ENCODE measurements around the gene SPSB4.

SPSB4 gene

GRCh38 chr3:141167681-141168080 is 116.5 kb downstream of the SPSB4 start:
- DNase-seq, result no peak

GRCh38 chr3:141170678-141171295 is 119.6 kb downstream of the SPSB4 start:
- DNase-seq, result no peak

- DNase-seq, result no peak
Observed at GRCh38 chr3:141174674-141175073, 123.5 kb downstream of the SPSB4 start.

- no peak for DNase-seq
Observed at GRCh38 chr3:141176775-141177174, 125.6 kb downstream of the SPSB4 start.

- DNase-seq, result no peak
Observed at GRCh38 chr3:141178026-141178425, 126.9 kb downstream of the SPSB4 start.

GRCh38 chr3:141178551-141178950 is 127.4 kb downstream of the SPSB4 start:
- DNase-seq, result no peak

GRCh38 chr3:141179983-141180382 is 128.8 kb downstream of the SPSB4 start:
- DNase-seq, result no peak

GRCh38 chr3:141181196-141181595 is 130.0 kb downstream of the SPSB4 start:
- DNase-seq, result no peak

- no peak for DNase-seq
Observed at GRCh38 chr3:141181819-141182218, 130.7 kb downstream of the SPSB4 start.

GRCh38 chr3:141183606-141184005 is 132.5 kb downstream of the SPSB4 start:
- DNase-seq, result no peak

- DNase-seq, result no peak
Observed at GRCh38 chr3:141184430-141184829, 133.3 kb downstream of the SPSB4 start.

- DNase-seq, result no peak
Observed at GRCh38 chr3:141191097-141191749, 140.1 kb downstream of the SPSB4 start.

- DNase-seq, result peak; percentile 78
Observed at GRCh38 chr3:141192345-141192744, 141.2 kb downstream of the SPSB4 start.

GRCh38 chr3:141193066-141193830 is 142.1 kb downstream of the SPSB4 start:
- no peak for DNase-seq

Measured in NCI-H510A treated with DMSO at 0.1 percent for 48 hours (cell line).